SKM-1 (cell line): ENCODE results near the gene SDC3.

Source experiments
- DNase-seq: peaks from one replicate; lab custom pipeline; 2025; ENCODE audit not compliant: unreplicated experiment; lab: John Stamatoyannopoulos, UW

The SDC3 gene

DNA sequence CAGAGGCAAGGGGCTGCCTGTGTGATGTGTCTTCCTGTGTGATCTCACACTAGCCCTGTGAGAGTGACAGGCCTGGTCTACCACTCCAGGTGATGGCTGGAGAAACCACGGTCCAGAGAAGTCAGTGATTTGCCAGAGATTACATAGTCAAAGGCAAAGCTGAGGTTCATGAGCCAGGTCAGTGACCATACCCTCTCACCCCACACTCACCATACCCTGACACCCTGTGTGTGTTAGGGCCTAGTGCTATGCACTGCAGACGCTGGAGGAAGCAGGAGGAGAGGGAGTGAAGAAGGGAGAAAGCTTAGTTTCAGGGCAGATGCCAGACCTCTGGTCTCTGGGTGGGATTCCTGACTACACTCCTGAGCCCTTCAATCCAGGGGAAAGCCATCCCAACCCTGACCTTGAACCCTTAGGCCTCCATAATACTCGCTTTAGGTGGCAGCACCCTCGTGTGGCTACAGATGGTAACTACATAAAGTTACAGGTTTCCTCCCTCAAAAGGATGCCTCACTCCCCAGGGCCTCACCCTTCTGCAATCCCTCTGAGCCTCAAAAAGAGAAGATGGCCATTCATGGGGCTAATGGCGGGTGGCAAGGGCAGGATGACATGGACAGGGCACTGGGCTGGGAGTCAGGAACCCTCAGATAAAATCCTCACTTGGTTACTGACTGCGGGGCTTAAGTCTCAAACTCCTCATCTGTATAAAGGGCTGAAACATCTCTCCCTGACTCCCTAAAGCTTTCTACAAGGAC is 20.8 kb upstream of the SDC3 start:
- peak; percentile 33 for DNase-seq

DNA sequence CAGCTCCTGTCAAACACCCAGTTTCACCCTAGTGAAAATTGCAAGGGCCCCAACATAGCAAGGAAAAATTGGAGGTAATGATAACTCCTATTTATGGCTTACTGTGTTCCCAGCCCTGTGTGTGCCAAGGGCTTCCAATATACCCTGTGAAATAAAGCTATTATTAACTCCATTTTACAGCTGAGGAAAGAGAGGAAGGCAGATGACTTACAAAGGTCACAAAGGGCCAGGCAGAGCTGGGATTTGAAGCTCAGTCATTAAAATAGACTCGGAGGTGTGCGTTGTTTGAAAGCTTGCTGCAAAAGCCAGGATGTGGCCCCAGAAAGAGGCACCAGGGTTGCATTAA is 20.2 kb upstream of the SDC3 start:
- DNase-seq: no peak

DNA sequence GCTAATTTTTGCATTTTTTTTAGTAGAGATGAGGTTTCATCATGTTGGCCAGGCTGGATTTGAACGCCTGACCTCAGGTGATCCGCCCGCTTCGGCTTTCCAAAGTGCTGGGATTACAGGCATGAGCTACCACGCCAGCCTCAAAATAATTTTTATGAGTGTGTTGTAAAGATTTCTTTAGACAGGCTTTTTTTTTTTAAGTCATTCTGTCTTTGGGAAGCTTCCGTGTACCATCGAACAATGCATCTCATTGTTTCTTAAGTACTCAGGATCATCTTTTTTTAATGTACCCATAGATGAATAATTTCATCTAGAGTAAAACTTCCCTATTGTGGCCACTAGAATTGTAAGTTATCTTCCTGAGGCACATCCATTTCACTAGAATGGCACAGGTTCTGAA is 19.6 kb upstream of the SDC3 start:
- DNase-seq: no peak

DNA sequence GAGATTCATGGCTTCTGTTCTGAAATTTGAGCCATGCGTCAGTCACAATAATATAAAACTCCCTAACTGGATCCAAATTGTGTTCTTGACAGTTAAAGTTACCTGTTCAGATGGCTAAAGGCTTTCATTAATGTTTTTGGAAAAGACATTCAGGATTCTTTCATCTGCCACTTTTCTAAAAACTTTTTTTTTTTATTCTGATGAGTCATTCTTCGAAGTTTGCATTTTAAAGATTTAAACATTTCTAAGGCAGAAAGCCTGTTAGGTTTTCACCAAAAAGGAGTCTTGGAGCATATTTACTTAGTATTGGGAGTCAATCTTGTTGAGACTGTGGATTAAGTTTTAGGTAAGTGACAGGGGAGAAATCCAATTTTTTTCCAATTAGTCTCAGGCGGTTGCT is 18.9 kb upstream of the SDC3 start:
- no peak for DNase-seq

DNA sequence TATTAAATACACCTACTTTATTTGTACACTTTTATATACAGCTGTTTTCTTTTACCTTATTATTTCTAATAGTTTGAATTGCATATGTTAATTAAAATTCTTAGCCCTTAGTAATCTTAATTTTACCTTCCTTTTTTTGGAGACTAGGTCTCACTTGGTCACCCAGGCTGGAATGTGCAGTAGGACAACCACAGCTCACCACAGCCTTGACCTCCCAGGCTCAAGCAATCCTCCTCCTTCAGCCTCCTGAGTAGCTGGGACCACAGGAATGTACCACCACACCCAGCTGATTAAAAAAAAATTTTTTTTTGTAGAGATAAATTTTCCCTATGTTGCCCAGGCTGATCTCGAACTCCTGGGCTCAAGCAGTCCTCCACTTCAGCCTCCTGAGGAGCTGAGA is 15.0 kb upstream of the SDC3 start:
- no peak for DNase-seq

DNA sequence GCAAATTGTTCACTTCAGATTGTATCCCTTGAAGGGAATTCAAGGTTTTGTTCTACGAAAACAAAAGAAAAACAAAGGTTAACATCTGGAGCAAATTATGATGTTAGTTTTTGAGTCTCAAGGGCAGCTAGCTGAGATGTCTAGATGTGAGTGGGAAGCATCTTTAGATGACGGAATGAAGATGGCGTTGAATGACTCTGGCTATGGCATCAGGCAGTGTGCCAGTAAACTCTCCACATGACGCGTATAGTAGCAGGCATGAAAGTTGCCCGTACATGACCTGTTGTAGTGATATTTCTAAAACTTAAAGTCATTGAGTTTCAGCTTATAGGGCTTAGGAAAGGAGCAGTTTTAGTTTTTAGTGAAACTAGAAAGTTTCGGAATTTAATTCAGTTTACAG is 12.3 kb upstream of the SDC3 start:
- no peak for DNase-seq

DNA sequence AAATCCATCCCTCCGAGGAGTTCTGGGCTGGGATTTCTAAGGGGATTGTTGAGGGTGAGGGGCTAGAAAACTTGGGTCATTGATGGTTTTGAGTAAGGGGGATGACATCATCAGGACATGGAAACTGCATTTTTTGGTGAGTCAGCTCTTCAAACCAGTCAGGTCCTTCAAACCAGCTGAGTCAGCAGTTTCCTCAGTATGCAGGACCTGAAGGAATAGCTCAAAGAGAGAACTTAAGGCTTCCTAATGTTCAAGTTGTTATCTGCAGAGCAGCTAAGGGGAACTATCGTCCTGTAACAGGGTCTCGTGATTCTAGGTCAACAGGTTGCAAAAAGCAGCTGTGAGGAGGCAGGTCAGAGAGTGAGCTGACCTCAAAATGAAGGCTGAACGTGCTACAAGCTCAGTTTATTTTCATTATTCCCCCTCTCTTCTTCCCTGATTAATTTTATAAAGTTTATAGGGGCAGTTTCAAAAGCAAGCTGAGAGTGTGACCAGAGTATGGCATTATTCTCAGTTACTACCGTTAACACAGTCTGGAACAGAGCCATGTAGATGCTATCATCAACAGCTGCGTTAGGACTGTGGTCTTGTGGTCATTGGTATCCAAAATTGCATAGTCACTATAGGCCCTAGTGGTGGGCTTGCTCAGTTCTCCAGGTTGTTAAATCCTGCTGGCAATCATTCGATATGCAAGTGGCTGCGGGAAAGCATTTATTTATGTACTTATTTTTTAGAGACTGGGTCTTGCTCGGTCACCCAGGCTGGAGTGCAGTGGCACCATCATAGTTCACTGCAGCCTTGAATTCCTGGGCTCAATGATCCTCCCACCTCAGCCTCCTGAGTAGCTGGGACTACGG is 10.7 kb upstream of the SDC3 start:
- DNase-seq: peak; percentile 44

DNA sequence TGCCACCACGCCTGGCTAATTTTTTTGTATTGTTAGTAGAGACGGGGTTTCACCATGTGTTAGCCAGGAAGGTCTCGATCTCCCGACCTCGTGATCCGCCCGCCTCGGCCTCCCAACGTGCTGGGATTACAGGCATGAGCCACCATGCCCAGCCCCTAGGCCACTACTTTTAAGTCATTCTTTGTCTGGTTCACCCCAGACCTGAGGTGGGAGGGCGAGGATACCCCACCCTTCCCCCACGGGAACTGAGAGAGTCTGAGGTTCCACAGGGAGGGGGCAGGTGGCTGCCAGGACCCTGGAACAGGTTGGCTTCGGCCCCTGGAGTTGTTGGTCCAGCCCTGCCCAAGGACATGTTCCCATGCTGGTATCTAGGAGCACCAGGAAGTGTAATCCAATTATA is 7.7 kb upstream of the SDC3 start:
- DNase-seq: no peak

DNA sequence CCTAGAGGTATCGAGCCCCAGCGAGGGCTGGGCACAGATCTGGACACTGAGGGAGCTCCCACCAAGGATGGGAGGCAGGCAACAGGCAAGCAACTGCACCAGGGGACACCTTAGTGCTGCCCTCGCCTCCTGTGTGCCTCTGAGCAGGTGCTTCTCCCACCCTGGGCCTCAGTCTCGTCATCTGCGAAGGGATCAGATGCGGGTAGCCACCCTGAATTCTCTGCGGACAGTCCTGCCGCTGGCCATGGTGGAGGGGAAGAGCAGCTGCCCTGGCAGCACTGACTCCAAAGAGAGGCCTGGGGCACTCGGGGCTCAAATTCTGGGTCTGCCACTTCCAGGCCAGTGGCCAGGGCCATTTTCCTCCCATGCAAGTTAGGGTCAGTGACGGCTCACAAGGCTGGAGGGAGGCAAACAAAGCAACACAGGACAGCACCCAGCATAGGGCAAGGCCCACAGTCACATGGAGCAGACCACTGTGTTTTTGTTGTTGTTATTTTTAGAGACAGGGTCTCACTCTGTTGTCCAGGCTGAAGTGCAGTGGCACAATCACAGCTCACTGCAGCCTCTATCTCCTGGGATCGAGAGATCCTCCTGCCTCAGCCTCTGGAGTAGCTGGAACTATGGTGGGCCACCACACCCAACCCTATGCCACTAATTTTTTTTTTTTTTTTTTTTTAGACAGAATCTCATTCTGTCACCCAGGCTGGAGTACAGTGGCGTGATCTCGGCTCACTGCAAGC is 7.1 kb upstream of the SDC3 start:
- no peak for DNase-seq

DNA sequence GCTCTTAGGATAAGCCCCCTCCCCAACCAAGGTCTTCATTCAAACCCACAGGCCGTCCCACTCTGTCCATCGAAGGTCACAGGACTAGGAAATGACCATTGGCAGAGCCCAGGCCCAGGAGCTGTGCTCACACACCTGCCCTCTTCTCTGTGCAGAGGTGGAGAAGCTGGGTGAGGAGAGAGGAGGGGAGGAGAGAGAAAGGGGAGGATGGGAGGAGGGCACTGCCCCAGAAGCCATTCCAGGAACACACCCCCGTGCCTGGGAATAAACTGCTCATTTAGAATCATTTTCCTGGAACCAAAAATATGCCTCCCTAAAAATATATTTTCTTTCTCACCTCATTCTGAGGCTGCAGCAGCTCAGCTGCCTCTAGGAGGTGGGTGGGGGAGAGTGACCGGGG is 6.4 kb upstream of the SDC3 start:
- no peak for DNase-seq

DNA sequence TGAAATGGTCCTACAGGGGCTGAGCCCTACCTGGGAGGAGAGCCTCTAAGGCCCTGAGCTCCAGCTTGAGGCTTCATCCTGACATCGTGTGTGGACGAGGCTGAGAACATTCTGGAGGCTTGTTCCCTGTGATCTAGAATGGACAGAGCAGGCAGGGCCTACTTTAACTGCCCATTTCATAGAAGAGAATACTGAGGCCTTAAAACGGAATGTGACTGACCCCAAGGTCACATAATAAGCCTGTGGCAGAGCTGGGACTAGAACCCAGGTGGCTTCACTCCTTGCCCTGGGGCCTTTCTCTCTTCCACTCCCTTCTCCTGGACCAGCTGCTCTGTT is 6.0 kb upstream of the SDC3 start:
- no peak for DNase-seq

DNA sequence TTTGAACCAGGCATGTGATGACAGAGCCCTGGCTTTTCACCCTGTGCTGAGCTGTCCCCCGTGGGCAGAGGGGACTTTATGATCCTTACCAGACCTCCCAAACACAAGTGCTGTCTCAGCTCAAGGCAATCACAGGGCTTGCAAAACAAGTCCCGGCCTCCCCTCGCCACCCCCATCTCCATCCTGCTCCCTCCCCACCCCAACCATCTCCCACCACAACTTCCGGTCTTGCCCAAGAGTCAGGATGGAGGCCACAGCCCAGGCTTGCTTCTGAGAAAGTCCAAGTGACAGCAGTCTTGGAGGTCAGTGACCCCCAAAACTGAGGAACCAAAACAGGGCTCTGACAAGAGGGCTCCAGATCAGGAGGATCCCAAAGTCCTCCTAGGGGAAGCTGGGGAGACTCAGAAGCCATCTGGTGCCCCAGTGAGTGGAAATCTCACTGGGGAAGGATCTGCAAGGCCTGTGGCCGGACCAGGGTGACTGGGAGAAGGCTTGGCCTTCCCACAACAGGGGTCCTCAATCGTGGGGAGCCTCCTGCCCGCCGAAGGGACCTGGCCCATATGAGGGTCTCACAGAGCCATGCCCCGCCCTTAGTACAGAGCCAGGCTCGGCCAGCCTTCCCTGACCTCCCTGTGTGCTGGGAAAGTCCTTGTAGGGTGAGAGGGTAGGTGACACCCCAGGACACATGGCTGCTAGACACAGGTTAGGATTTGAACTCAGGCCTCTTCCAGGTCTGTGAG is 4.5 kb upstream of the SDC3 start:
- DNase-seq: peak; percentile 38

DNA sequence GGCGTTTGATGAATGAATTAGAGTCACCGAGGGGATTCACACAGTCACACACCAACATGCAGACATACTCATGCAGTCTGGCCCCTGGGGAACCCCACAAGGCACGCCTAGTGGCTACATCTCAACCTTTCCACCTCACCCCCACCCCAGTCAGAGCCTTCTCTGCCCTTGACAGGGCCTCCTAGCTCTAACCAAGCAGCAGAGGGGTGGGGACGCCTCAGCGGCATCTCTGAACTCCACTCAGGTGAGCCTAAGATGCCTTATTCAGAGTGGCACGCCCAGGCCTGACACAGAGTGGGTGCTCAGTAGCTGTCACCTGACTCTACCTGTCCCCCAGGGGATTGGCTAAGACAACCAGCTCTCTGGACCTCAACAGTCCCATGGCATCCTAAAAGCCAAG is 3.7 kb upstream of the SDC3 start:
- DNase-seq: no peak

DNA sequence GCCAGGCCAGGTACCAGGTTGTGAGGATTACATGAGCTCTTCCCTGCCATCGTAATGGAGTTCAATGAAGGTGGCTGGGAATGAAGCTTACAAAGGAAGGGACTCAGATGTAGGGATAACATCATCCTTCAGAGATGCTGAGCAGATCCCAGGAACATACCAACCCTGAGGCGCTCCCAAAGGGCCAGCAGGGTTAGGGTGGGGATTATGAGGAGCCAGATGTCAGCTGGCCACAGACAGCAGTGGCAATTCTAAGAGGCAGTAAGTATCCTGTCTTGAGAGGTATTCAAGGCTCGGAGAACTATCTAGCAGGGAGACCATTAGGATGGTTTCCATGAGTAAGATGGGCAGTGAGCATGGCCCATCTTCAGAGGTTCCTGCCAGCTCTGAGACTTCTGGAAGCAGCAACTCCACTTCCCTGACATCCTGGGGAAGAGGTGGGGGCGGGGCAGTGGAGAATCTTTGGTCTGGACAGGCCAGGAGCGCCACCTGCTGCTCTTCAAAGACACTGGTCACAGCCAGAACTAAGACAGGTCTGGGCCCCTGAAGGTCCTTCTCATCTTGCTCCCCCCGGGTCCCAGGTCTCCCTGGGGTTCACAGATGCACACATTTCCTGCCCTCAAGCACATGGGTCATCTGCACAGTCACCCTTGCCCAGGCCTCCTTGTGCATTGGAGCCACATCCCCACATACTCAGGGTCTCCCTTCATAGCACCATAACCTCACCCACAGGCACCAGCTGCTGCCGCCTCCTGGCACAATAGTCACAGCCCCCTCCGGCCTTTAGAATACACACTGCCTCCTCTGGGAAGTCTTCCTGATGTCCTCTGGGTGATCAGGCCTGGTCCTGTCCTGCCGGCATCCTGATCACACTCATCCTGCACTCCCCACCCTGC is 2.7 kb upstream of the SDC3 start:
- peak; percentile 79 for DNase-seq

DNA sequence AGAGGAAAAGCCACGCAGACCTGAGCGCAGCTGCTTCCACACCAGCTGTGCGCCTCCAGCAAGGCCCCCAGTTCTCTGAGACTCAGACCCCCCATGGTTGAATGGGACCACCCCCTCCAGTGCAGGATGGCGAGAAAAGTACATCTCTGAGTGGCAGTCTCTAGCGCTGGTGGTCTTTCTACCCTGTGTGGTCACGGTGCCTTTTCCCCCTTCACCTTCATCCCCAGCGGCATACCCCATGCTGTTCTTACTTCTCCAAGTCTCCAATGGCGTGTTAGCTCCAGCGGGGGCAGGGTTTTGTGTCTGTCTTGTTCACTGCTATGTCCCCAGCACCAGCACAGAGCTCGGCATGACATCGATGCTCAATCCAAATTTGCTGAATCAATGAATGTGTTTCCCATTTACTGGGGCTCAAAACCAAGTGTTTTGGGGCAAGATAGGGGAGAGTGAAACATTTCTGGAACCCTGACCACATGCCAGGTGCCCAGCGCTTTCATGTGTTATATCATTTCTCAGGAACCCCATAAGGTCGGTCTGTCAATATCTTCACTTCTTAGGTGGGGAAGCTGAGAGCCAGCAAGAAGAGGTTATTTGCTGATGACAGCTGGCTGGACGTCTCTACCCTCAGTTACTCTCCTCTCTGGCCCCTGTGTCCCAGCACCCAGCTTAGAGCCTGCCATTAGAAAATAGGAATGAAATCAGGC is 959 bp upstream of the SDC3 start:
- DNase-seq: no peak

DNA sequence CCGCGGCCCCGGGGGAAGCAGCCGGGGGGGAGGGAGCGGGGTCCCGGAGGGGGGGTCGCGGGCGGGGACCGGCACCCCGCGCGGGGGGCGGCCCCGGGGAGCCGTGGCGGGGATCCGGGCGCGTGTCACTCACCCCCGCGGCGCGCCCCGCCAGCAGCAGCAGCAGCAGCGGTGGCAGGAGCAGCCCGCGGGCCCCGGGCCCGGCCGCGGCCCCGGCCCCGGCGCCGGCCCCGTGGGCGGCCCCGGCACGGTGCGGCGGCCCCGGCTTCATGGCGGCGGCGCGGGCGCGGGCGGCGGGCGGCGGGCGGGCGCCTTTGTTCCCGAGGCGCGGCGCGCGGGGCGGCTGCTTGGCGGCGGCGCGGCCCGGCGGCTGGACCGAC is 252 bp downstream of the SDC3 start:
- DNase-seq: no peak

DNA sequence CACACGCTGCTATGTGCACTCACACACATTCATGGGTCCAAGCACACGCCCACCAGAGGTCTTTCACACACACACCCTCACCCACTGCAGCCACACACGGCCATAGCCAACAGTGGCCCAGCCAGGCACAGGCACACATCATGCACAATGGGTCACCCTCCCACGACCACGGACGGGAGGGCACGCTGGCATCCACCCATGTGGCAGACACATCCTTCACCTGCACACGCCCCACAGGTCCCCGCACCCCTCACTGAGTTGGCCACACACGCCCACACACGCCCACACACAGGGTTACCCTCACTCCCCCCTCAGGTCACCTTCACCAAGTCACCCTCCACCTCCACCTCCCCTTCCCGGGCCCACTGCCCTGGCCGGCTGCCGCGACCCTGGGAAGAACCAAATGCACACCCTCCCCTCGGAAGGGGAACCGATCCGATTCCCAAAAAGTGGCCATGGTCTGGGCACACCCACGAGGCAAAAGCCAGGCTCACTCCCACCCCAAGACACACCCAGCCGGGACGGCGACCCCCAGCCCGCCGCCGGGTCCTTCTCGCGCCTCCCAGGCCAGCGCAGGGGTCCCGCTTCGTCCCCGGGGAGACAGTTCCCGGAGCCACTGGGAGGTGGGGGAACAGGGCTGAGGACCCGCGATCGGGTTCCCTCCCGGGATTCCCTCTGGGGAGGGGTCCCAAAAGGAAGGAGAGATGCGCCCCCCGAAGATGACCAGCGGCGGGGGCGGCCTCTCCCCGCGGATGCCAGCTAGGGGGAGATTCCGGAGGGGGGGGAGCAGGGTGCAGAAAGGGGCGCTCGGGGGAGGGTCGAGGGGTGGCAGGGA is 860 bp downstream of the SDC3 start:
- no peak for DNase-seq

DNA sequence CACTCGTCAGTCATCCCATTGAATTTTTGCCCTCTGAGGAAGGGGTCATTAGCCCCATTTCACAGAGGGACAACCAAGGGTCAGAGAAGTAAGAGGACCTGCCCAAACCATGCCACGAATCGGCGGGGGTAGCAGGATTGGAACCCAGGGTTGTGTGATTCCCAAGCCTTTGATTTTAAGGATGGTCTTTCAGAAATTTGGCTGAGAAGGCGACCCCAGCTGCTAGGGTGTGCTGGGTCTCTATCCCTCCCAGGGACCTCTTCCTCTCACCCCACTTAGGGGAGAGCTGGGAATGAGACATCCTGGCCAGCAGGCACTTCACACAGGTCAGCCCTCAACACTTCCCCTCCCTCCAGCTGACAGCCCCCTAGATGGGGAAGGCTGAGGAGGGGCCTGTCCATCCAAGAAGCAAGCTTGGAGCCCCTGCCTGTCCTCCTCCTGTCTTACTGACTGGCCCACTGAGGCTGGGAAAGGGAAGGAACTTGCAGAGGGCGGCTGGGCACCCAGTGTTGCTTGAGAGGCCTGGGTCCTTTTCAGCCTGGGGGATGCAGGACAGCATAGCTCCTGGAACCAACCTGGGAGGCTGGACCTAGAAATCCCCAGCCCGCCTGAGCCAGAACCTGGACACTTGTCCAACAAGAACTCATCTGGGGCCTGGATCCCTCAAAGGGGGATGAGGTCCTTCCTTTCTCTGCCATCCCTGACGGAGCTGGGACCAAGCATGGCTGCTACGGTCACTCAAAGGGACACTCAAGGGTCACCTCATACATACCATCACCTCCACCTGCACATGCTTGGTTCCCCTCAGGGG is 1.7 kb downstream of the SDC3 start:
- DNase-seq: no peak
